Skeletal muscle satellite cell (primary cell): ENCODE results near the gene CHADL.

Experiments
- H3K27me3 ChIP-seq: 2 replicates; pipeline ENCODE4 v1.7.0; 2013; ENCODE audit warnings: low read length; ENCODE audit not compliant: control insufficient read depth, insufficient read depth
- H3K36me3 ChIP-seq: 2 replicates; pipeline ENCODE4 v1.7.0; 2013; ENCODE audit warnings: mild to moderate bottlenecking, control low read depth, low read length; ENCODE audit not compliant: insufficient read depth
- H3K4me1 ChIP-seq: 2 replicates; pipeline ENCODE4 v1.7.0; 2013; ENCODE audit warnings: low read length; ENCODE audit not compliant: control insufficient read depth, insufficient read depth
- H3K4me2 ChIP-seq: 2 replicates; pipeline ENCODE4 v1.7.0; 2013; ENCODE audit warnings: mild to moderate bottlenecking, low read length
- H3K4me3 ChIP-seq: 2 replicates; pipeline ENCODE4 v1.7.0; 2013; ENCODE audit warnings: low read length
- H3K9ac ChIP-seq: 2 replicates; pipeline ENCODE4 v1.7.0; 2013; ENCODE audit warnings: mild to moderate bottlenecking, low read depth, low read length, moderate library complexity
- H3K9me3 ChIP-seq: replicated peaks from 2 replicates; pipeline ENCODE4 v1.7.0; 2013; ENCODE audit warnings: mild to moderate bottlenecking, control low read depth, low read length

The CHADL gene

DNA sequence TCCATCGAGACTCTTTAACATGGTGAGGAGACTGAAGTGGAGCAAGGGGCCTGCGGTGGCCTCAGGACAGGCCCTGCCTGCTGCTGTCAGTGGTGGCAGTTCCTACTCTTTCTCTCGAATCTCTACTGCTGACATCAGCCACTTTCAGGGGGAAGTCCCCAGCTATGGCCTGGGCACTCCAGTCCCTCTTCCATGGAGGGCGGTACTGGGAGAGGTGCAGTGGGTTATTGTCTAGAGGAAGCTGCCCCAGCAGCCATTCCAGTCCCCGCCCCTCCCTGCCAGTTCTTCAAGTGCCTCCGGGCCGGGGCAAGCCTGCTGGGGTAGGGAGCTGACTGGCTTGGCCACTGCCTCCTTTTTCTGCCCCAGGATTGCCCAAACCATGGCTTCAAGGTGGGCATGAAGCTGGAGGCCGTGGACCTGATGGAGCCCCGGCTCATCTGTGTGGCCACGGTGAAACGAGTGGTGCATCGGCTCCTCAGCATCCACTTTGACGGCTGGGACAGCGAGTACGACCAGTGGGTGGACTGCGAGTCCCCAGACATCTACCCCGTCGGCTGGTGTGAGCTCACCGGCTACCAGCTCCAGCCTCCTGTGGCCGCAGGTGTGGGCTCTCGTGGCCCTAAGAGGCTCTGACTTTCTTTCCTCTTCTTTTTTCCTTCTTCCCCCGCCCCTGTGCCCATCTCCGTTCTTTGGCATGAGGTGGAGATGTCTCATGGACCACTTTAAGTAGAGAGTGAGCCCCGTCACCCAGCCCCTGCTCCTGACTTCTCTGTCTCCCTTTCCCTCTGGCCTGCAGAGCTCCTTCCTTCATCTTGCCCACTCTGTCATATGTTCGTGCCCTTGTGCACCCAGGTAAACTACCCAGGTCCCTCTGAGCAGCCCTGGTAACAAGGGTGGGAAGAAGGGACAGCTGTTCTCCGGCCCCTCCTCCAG lies 13.7 kb downstream of the CHADL start:
- H3K9ac ChIP-seq: no peak overlapping the region
- no peaks in the 10 kb centered on the region for H3K9me3 ChIP-seq
- no peak overlapping the region for H3K4me2 ChIP-seq
- no peak overlapping the region for H3K4me3 ChIP-seq
- no peaks in the 10 kb centered on the region for H3K27me3 ChIP-seq
- H3K36me3 ChIP-seq: peaks cover 57% of the 10 kb centered on the region
- H3K4me1 ChIP-seq: no peaks in the 10 kb centered on the region

DNA sequence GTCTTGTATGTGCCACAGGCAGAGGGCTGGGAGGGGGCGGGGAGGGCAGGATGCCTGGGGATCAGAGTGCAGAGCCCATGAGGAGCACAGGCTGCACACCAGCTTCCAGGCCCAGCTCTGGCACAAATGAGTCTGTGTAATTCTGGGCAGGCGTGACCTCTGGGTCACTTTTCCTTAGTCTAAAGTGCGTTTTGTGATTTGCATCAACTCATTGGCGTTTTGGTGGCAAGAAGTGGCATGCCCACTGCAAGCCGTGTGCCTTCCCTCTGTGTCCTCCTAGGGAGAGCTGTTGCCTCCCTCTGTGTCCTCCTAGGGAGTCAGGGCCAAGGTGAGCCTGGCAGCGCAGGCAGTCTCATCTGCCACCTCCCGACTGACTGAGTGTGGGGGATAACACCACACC lies 17.2 kb downstream of the CHADL start:
- Histone ChIP-seq H3K4me1 (no peaks in the 10 kb centered on the region), H3K27me3 (no peaks in the 10 kb centered on the region), H3K9me3 (no peaks in the 10 kb centered on the region), H3K4me2 (no peak overlapping the region), H3K36me3 (peaks cover 64% of the 10 kb centered on the region), H3K9ac (no peak overlapping the region), H3K4me3 (no peak overlapping the region)

DNA sequence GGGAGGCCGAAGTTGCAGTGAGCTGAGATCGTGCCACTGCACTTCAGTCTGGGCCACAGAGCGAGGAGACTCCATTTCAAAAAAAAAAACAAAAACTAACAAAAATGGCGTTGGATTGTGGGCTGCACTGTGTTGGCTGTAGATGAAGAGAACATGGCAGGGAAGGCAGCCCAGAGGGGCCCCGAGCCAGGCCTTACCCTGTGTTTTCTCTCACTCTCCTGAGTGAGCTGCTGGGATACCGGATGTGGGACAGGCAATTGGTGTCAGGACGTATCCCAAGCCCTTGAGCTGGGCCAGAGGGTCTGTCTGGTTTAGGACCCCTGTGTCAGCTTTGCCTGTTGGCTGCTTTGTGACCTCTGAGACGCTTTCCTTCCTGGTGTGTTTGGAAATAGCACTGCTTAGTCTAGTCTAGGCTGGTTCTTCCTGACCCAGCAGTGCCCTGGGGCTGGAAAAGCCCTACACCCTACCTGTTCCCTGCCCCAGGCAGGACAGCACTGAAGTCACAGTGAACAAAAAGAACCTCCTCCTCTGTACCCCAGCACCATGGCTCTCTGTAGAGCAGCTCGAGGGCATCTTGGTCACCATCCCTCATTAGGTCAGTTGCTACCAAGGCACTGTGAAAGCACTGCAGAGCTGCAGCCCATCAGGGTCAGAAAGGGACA lies 17.8 kb downstream of the CHADL start:
- Histone ChIP-seq H3K9ac (no peak overlapping the region), H3K27me3 (no peaks in the 10 kb centered on the region), H3K36me3 (peaks cover 60% of the 10 kb centered on the region), H3K4me1 (peaks cover 2% of the 10 kb centered on the region), H3K9me3 (no peaks in the 10 kb centered on the region), H3K4me2 (no peak overlapping the region), H3K4me3 (no peak overlapping the region)

DNA sequence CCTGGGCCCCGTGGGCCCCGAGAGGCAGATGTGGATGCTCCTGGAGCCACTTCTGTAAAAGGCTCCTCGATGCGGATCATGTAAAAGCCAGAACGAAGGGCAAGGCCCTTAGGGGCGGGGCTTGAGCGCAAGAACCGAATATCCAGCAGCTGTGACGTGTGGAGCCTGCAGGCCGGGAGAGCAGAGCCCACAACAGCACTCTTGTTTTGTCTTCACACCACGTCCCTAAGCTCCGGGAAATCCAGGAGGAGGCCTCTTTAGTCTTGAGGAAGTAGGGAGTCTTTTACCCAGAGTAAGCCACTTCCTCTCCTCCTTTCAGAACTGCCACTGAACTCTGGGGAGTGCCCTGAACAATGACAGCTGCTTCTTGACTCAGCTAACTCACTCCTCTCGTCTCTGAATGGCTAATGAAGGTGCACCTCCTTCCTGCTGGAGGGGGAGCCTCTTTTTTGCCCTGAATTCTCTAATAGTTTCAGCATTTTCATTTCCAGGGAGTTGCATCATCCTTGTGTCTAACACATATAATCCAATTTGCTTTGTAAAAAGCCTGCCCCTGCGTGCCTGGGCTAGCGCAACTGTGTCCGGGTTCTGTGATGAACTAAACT lies 23.1 kb downstream of the CHADL start:
- Histone ChIP-seq H3K27me3 (no peaks in the 10 kb centered on the region), H3K4me1 (peaks cover 16% of the 10 kb centered on the region), H3K4me2 (peak overlapping the region; percentile 74), H3K4me3 (peak overlapping the region; percentile 35), H3K9me3 (no peaks in the 10 kb centered on the region), H3K36me3 (peaks cover 27% of the 10 kb centered on the region), H3K9ac (peak overlapping the region; percentile 65)

DNA sequence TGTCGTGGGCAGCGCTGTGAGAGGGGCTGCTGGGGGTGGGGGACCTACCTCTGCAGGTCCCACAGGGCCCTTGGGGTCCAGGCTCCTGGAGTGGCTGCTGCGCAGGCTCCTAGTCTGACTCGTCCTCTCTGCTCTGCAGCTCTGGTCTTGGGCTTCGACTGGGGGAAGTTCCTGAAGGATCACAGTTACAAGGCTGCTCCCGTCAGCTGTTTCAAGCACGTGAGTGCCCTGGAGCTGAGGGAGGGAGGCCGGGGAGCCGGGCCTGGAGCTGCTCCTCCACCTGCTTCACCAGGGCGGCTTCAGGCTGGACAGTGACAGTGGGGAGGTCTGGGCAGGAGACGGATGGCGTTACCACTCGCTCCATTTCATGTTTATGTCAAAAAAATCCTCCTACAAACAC lies 23.7 kb downstream of the CHADL start:
- Histone ChIP-seq H3K4me3 (peak overlapping the region; percentile 35), H3K4me1 (peaks cover 16% of the 10 kb centered on the region), H3K9ac (peak overlapping the region; percentile 65), H3K9me3 (no peaks in the 10 kb centered on the region), H3K27me3 (no peaks in the 10 kb centered on the region), H3K36me3 (peaks cover 27% of the 10 kb centered on the region), H3K4me2 (peak overlapping the region; percentile 74)

DNA sequence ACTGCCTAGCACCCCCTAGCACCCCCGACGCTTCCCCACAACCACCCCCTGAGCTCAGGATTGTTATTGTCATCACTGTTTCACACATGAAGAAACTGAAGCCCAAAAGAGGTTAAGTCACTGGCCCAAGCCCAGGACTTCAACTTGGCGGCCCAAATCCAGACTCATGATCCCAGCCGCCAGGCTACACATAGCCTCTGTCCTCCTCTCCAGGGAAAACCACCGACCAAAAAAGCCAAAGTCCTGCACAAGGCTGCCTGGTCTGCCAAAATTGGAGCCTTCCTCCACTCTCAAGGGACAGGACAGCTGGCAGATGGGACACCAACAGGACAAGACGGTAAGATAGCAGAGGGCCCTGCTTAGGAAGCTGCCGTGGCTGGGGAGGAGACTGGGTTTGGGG lies 24.8 kb downstream of the CHADL start:
- Histone ChIP-seq H3K9me3 (no peaks in the 10 kb centered on the region), H3K4me2 (no peak overlapping the region), H3K27me3 (no peaks in the 10 kb centered on the region), H3K4me3 (no peak overlapping the region), H3K4me1 (peaks cover 16% of the 10 kb centered on the region), H3K36me3 (peaks cover 21% of the 10 kb centered on the region), H3K9ac (no peak overlapping the region)

DNA sequence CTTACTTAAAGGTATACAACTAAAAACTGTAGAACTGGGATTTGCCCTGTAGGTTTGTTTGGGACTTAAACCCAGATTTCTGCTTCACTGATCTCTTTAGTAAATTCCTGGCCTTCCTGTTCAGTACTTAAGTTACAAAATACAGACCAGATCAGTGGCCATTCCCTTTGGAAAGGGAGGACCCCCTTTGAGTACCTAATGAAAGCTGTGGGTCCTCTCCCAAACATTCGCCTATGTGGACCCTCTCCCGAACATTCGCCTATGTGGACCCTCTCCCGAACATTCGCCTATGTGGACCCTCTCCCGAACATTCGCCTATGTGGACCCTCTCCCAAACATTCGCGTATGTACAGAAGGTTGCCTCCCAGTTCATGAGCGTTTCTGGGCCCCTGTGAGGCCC lies 25.3 kb downstream of the CHADL start:
- no peaks in the 10 kb centered on the region for H3K9me3 ChIP-seq
- no peak overlapping the region for H3K9ac ChIP-seq
- no peak overlapping the region for H3K4me3 ChIP-seq
- no peaks in the 10 kb centered on the region for H3K27me3 ChIP-seq
- peaks cover 16% of the 10 kb centered on the region for H3K4me1 ChIP-seq
- no peak overlapping the region for H3K4me2 ChIP-seq
- H3K36me3 ChIP-seq: peaks cover 19% of the 10 kb centered on the region

DNA sequence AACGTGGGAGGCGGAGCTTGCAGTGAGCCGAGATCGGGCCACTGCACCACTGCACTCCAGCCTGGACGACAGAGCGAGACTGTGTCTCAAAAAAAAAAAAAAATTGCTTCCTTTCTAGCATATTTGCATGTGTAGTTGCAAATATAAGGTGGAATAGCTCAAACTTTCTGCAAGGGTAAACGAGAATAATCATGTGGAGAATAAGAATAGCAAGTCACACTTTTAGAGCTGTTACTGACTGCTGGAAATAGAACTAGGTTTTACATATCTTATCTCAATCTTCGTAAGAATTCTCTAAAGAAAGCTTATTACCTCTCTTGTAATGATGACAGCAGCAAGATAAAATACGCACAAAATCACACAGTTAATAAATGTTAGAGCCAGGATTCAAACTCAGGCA lies 34.0 kb downstream of the CHADL start:
- Histone ChIP-seq H3K9ac (no peak overlapping the region), H3K36me3 (peaks cover 13% of the 10 kb centered on the region), H3K4me2 (no peak overlapping the region), H3K4me3 (no peak overlapping the region), H3K4me1 (peaks cover 5% of the 10 kb centered on the region), H3K9me3 (no peaks in the 10 kb centered on the region), H3K27me3 (no peaks in the 10 kb centered on the region)

DNA sequence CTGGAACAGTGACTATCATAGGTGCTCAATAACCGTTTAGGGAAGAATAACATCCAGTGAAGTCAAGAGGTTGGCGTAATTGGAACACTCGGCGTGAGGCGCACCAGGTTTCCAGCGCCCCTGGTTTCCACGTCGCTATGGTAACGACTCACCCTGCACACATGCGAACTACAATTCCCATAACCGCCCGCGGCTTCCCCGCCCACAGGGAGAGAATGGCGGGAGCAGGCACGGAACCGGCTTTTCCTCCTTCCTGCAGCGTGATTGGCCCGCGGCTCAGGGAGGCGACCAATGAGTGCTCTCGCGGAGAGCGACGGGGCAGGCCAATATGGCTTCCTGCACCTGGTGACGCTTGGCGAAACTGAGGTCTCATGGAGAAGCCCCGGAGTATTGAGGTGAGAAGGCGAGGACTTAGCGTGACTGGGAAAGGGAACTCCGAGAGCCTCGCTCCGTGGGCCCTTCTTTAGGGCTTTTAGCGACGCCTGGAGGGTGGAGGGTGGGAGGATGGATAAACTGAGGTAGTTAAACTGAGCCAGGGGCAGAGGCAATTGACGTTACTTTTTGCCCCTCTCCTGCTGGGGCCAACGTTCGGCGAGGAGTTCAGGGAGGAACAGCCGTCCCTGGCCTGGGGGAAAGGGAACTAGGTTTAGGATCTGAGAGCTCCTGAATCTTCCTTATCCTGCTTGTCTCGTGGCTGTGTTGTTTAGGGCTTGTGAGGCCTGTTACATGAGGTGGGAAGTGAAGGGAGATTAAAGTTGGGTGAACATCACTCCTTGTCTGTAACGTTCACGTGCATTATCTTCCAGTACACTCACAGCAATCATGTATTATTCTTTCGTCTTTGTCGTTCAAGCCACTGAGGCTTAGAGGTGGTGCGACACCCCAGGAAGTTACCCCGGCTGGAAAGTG lies 35.5 kb downstream of the CHADL start, which contains the start of gene L3MBTL2:
L3MBTL2 (plus strand) TSS at position 321 of the 909 bp plus-strand sequence; CDS start at position 372, 51 bp downstream.
- Histone ChIP-seq H3K9ac (peak within 1 kb of the TSS; percentile 91), H3K4me1 (peaks cover 5% of the 10 kb centered on the region), H3K4me3 (peak within 1 kb of the TSS; percentile 98), H3K4me2 (peak within 1 kb of the TSS; percentile 98), H3K9me3 (no peaks in the 10 kb centered on the region), H3K36me3 (peaks cover 9% of the 10 kb centered on the region), H3K27me3 (no peaks in the 10 kb centered on the region)

DNA sequence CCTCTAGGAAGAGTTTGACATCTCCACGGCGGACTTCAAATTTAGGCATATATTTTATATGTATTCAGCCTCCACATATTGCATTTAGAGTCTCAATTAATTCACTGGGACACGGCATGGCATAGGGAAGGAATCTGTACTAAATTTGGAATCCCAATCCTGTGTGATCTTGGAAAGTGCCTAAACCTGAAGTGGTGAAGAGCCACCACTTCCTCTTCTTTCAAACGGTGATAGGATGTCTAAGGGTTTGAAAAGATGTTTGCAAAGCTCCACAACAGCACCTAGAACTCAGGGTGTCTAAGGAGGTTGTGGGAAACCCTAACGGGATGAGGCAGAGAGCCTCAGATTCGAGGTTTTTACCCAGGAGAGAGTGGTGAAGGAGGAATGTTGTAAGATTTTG lies 36.7 kb downstream of the CHADL start:
- Histone ChIP-seq H3K4me2 (no peak overlapping the region), H3K9ac (no peak overlapping the region), H3K36me3 (peaks cover 3% of the 10 kb centered on the region), H3K4me3 (no peak overlapping the region), H3K27me3 (no peaks in the 10 kb centered on the region), H3K4me1 (peaks cover 5% of the 10 kb centered on the region), H3K9me3 (no peaks in the 10 kb centered on the region)

DNA sequence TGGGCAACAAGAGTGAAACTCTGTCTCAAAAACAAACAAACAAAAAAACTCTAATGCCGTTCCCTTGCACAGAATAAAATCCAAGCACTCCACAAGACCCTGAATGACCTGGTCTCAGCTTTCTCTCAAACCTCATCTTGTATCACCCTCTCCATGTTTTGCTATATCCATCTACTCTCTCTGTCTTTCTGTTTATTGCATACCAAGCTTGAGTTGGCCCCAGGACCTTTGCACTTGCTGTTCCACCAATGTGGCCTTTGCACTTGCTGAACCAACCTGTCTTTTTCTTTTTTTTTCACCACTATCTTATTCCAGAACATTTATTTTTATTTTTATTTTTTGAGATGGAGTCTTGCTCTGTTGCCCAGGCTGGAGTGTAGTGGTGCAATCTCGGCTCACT lies 37.6 kb downstream of the CHADL start:
- H3K36me3 ChIP-seq: no peaks in the 10 kb centered on the region
- no peaks in the 10 kb centered on the region for H3K9me3 ChIP-seq
- H3K4me2 ChIP-seq: no peak overlapping the region
- no peaks in the 10 kb centered on the region for H3K27me3 ChIP-seq
- H3K9ac ChIP-seq: no peak overlapping the region
- no peak overlapping the region for H3K4me3 ChIP-seq
- peaks cover 5% of the 10 kb centered on the region for H3K4me1 ChIP-seq
